ENCODE results near the gene TMEM72. TPM values are rescaled to one million over a fixed set of nuclear protein-coding genes. Genes with fewer than 3 reads are reported as not detected.

The TMEM72 gene
- total and polyA plus RNA-seq, 3 donors from 2014 or later: 1.5 to 8.7 (median 3.0) TPM

GRCh38 chr10:44899450-44900080 lies 11.6 kb upstream of the TMEM72 start:
- WGBS, 2 donors: 73 to 80% methylated on average over 5 of the region's 5 CpGs
- intact Hi-C loops (cut with DNase I; ENCODE audit: low total_unique reads): no loop called here
- H3K36me3 ChIP-seq (ENCODE audit: low read depth, missing control alignments): no peaks in the 10 kb centered on the region

GRCh38 chr10:44902941-44903545 lies 8.1 kb upstream of the TMEM72 start:
- Histone ChIP-seq H3K36me3 (ENCODE audit: low read depth, missing control alignments) (no peaks in the 10 kb centered on the region), H3K4me1 (no peaks in the 10 kb centered on the region), H3K9me3 (no peaks in the 10 kb centered on the region), H3K27me3 (no peaks in the 10 kb centered on the region), H3K27ac (no peak overlapping the region), H3K4me3 (no peak overlapping the region)
- DNase-seq: no peak
- 75 to 82% methylated on average over 8 to 9 of the region's 9 CpGs for WGBS, 2 donors
- TF ChIP-seq CTCF (IDR thresholded peaks at IDR 0.05) (no peak), POLR2A (IDR thresholded peaks at IDR 0.05) (no peak)
- intact Hi-C loops (cut with DNase I; ENCODE audit: low total_unique reads): no loop called here

More at GRCh38 chr10:44899450-44900080, 11.6 kb upstream of the TMEM72 start:
- no peak for DNase-seq
- H3K27me3 ChIP-seq: no peaks in the 10 kb centered on the region
- TF ChIP-seq POLR2A (IDR thresholded peaks at IDR 0.05) (no peak), CTCF (IDR thresholded peaks at IDR 0.05) (no peak)
- H3K9me3 ChIP-seq: no peaks in the 10 kb centered on the region
- no peaks in the 10 kb centered on the region for H3K4me1 ChIP-seq
- no peak overlapping the region for H3K27ac ChIP-seq
- H3K4me3 ChIP-seq: no peak overlapping the region

- 70 to 74% methylated on average over 4 of the region's 4 CpGs for WGBS, 2 donors
- TF ChIP-seq POLR2A (IDR thresholded peaks at IDR 0.05): no peak
- TF ChIP-seq CTCF (IDR thresholded peaks at IDR 0.05): no peak
- no peak for DNase-seq
- Histone ChIP-seq H3K4me1 (peaks cover 6% of the 10 kb centered on the region), H3K27me3 (no peaks in the 10 kb centered on the region), H3K27ac (no peak overlapping the region), H3K9me3 (no peaks in the 10 kb centered on the region), H3K36me3 (ENCODE audit: low read depth, missing control alignments) (no peaks in the 10 kb centered on the region), H3K4me3 (no peak overlapping the region)
- intact Hi-C loops (cut with DNase I; ENCODE audit: low total_unique reads): no loop called here
These were observed 4.7 kb upstream of the TMEM72 start for GRCh38 chr10:44906486-44906885.

- DNase-seq: no peak
- Histone ChIP-seq H3K9me3 (no peaks in the 10 kb centered on the region), H3K4me1 (peaks cover 6% of the 10 kb centered on the region), H3K4me3 (no peak overlapping the region), H3K36me3 (ENCODE audit: low read depth, missing control alignments) (no peaks in the 10 kb centered on the region), H3K27ac (no peak overlapping the region), H3K27me3 (no peaks in the 10 kb centered on the region)
- intact Hi-C loops (cut with DNase I; ENCODE audit: low total_unique reads): no loop called here
- WGBS, 2 donors: 93 to 95% methylated on average over 7 of the region's 7 CpGs
- TF ChIP-seq CTCF (IDR thresholded peaks at IDR 0.05) (no peak), POLR2A (IDR thresholded peaks at IDR 0.05) (no peak)
These were observed 3.6 kb upstream of the TMEM72 start for GRCh38 chr10:44907556-44907955.

Measured in testis (tissue), 3 donors.